Measurements from ENCODE around the gene RNF149. TPM values are rescaled to one million over a fixed set of nuclear protein-coding genes. Genes with fewer than 3 reads are reported as not detected.
A peak's percentile ranks its signal among the peaks of the same experiment; 100 is the strongest.

RNF149 gene
- total RNA-seq, 1 donor from 2014 or later = 32.0 TPM

DNA sequence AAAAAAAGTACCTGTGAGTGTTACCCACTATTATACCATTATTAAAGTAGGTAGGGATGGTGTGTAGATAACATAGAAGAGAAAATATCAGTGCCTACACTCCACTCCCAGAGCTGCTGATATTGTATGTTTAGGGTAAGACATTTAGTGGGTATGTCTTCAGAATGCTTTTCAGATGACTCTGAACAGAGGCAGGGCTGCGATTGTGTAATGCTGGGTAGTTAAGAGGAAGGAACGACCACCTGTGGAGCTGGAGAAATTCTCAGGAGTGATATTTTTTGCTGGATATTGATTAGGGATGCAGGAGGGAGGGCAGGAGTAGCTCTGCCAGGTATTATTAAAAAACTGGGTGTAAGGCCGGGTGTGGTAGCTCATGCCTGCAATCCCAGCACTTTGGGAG, 53.0 kb downstream of the RNF149 start:
- Mint-ChIP-seq H3K4me1 (ENCODE audit: unreplicated experiment) (peaks cover 25% of the 10 kb centered on the region), H3K4me3 (ENCODE audit: unreplicated experiment) (peak overlapping the region; percentile 44), H3K27me3 (ENCODE audit: unreplicated experiment) (peaks cover 3% of the 10 kb centered on the region), H3K36me3 (ENCODE audit: low read depth, unreplicated experiment) (peaks cover 26% of the 10 kb centered on the region), H3K9me3 (ENCODE audit: unreplicated experiment) (no peaks in the 10 kb centered on the region), H3K27ac (ENCODE audit: unreplicated experiment) (peak overlapping the region; percentile 53)
- DNase-seq (ENCODE audit: low spot score) = no peak
- TF ChIP-seq, protein P1, sequence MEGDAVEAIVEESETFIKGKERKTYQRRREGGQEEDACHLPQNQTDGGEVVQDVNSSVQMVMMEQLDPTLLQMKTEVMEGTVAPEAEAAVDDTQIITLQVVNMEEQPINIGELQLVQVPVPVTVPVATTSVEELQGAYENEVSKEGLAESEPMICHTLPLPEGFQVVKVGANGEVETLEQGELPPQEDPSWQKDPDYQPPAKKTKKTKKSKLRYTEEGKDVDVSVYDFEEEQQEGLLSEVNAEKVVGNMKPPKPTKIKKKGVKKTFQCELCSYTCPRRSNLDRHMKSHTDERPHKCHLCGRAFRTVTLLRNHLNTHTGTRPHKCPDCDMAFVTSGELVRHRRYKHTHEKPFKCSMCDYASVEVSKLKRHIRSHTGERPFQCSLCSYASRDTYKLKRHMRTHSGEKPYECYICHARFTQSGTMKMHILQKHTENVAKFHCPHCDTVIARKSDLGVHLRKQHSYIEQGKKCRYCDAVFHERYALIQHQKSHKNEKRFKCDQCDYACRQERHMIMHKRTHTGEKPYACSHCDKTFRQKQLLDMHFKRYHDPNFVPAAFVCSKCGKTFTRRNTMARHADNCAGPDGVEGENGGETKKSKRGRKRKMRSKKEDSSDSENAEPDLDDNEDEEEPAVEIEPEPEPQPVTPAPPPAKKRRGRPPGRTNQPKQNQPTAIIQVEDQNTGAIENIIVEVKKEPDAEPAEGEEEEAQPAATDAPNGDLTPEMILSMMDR (IDR thresholded peaks at IDR 0.05; ENCODE audit: unreplicated experiment) = no peak

DNA sequence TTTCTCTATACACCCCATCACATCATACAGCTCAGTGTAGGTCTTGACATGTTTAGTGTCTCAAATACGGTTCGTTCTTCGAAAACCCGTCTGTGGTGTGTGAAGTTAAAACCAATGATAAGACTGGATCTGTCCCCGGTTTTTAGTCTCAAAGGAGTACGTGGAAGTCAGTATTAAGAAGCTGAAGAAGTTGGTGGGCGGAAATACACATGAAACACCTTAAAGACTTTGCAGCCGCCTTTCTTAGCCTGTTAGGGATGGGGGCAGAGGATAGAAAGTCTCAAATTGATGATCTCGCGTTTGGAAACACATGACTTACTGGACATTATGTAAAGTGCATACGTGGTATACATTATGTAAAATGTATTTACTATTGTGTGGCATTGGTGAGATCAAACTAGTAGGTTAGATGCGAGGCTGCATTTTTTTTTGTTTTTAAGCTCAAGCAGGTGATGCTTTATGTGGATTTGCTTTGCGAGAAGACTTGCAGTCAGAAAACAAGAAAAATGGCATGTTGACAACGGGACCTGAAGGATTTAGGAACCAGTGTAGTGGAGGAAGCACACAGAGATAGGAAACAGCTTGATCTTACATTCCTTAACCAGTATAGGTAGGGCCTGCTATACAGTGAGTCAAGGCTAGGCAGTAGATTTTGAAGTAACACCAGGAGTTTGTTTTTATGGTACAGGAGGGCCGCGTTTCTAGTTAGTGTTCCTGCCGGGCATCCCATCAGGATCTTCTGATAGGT, 54.6 kb downstream of the RNF149 start:
- peak overlapping the region; percentile 99 for H3K4me3 Mint-ChIP-seq (ENCODE audit: unreplicated experiment)
- H3K9me3 Mint-ChIP-seq (ENCODE audit: unreplicated experiment) = no peaks in the 10 kb centered on the region
- TF ChIP-seq, protein P1 (IDR thresholded peaks at IDR 0.05; ENCODE audit: unreplicated experiment) = no peak
- peaks cover 21% of the 10 kb centered on the region for H3K36me3 Mint-ChIP-seq (ENCODE audit: low read depth, unreplicated experiment)
- H3K27me3 Mint-ChIP-seq (ENCODE audit: unreplicated experiment) = peaks cover 3% of the 10 kb centered on the region
- H3K4me1 Mint-ChIP-seq (ENCODE audit: unreplicated experiment) = peaks cover 25% of the 10 kb centered on the region
- DNase-seq (ENCODE audit: low spot score) = no peak
- H3K27ac Mint-ChIP-seq (ENCODE audit: unreplicated experiment) = peak overlapping the region; percentile 61

- Mint-ChIP-seq H3K27ac (ENCODE audit: unreplicated experiment) (peak overlapping the region; percentile 61), H3K36me3 (ENCODE audit: low read depth, unreplicated experiment) (peaks cover 16% of the 10 kb centered on the region), H3K4me3 (ENCODE audit: unreplicated experiment) (peak overlapping the region; percentile 99), H3K27me3 (ENCODE audit: unreplicated experiment) (peaks cover 3% of the 10 kb centered on the region), H3K9me3 (ENCODE audit: unreplicated experiment) (no peaks in the 10 kb centered on the region), H3K4me1 (ENCODE audit: unreplicated experiment) (peaks cover 29% of the 10 kb centered on the region)
- TF ChIP-seq, protein P1 (IDR thresholded peaks at IDR 0.05; ENCODE audit: unreplicated experiment) = no peak
- peak; percentile 48 for DNase-seq (ENCODE audit: low spot score)
These were observed 55.3 kb downstream of the RNF149 start for GRCh38 chr2:101253013-101253702.

- Mint-ChIP-seq H3K27me3 (ENCODE audit: unreplicated experiment) (peaks cover 3% of the 10 kb centered on the region), H3K27ac (ENCODE audit: unreplicated experiment) (peak within 1 kb of the TSS; percentile 61), H3K4me3 (ENCODE audit: unreplicated experiment) (peak within 1 kb of the TSS; percentile 99), H3K36me3 (ENCODE audit: low read depth, unreplicated experiment) (peaks cover 16% of the 10 kb centered on the region), H3K4me1 (ENCODE audit: unreplicated experiment) (peaks cover 29% of the 10 kb centered on the region), H3K9me3 (ENCODE audit: unreplicated experiment) (no peaks in the 10 kb centered on the region)
- TF ChIP-seq, protein P1 (IDR thresholded peaks at IDR 0.05; ENCODE audit: unreplicated experiment) = no peak
- DNase-seq (ENCODE audit: low spot score) = peak; percentile 99
These were observed 56.0 kb downstream of the RNF149 start, which contains the start of gene CNOT11 for GRCh38 chr2:101252408-101253012. Gene CNOT11, plus strand, starts transcription at chr2:101252886. Its CDS starts 79 bp downstream, at chr2:101252965.

Measured in endothelial cell (in vitro differentiated cells).